Epithelial cell of esophagus (primary cell): ENCODE data around the gene TMEM135.
"Not testable (repeated sequence)": the region's sequence is repeated elsewhere in the genome, so short reads cannot be mapped to it uniquely, and the experiment has no call there.

ENCODE experiments used
- DNase-seq: peaks from one replicate; pipeline ENCODE4 v3.0.0; 2010; ENCODE audit warnings: low read depth
- H3K4me3 ChIP-seq: 2 replicates; pipeline ENCODE4 v1.5.1; 2011; ENCODE audit warnings: mild to moderate bottlenecking, low read length, control low read depth
- TF ChIP-seq, protein P1 (sequence below): IDR thresholded peaks from 2 replicates; pipeline ENCODE4 v1.5.1; 2011; ENCODE audit warnings: low read depth, mild to moderate bottlenecking, low read length, control low read depth, inconsistent platforms; ENCODE audit not compliant: insufficient read depth; ENCODE audit errors: missing control alignments

Gene TMEM135

DNA sequence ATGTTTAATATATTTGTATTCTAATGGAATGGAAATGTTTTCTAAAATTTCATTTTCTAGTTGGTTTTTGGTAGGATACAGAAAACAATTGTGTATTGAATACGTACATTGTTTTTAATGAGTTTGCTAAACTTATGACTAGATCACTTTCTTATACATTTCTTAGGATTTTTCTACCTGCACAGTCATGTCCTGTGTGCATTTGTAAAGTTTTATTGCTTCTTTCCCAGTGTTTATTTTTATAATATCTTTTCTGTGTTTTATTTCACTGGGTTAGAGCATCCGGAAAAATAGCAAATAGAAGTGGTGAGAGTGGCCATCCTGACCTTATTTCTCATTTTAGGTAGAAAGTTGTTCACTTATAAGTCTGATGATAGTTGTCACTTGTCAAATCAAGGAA is 103.6 kb downstream of the TMEM135 start:
- TF ChIP-seq, protein P1, sequence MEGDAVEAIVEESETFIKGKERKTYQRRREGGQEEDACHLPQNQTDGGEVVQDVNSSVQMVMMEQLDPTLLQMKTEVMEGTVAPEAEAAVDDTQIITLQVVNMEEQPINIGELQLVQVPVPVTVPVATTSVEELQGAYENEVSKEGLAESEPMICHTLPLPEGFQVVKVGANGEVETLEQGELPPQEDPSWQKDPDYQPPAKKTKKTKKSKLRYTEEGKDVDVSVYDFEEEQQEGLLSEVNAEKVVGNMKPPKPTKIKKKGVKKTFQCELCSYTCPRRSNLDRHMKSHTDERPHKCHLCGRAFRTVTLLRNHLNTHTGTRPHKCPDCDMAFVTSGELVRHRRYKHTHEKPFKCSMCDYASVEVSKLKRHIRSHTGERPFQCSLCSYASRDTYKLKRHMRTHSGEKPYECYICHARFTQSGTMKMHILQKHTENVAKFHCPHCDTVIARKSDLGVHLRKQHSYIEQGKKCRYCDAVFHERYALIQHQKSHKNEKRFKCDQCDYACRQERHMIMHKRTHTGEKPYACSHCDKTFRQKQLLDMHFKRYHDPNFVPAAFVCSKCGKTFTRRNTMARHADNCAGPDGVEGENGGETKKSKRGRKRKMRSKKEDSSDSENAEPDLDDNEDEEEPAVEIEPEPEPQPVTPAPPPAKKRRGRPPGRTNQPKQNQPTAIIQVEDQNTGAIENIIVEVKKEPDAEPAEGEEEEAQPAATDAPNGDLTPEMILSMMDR: no peak
- no peak for DNase-seq
- no peak overlapping the region for H3K4me3 ChIP-seq

DNA sequence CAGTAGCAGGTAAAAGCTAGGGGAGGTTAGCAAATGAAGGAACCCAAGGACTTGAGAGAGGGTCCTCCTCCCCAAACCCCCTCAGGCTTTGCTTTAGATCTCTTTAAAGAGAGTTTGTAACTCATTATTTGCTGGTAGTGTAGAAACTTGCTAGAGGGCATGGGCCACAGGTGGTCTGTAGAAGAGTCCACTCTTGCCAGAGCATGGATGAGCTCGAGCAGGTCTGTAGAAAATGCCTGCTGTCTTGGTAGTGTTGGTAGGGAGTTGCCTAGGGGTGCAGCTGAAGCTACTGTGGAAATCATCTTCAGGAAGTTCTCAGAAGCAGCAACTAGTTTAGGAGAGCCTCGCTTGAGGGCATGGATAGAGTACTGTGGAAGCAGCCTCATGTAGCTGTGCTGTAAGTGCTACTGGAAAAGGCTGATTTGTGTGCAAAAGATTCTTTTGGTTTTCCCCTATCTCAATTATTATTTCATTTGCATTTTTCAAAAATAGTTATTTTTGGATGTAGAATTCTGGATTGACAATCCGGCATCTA is 104.3 kb downstream of the TMEM135 start:
- H3K4me3 ChIP-seq: no peak overlapping the region
- TF ChIP-seq, protein P1: no peak
- DNase-seq: no peak

DNA sequence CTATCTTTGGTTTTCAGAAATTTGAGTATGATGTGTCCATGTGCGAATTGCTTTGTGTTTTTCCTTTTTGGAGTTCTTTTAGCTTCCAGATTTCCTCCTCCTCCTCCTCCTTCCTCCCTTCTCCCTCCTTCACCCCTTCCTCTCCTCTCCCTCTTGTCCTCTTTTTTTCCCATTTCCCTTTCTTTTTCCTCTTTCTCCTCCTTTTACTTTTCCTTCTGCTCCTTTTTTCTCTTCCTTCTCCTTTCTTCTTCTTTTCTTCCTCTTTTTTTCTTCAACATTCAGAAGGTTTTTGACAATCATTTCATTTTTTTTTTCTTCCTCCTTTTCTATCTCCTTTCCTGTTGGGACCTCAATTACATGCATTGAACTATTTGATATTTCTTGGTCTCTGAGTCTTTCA is 104.9 kb downstream of the TMEM135 start:
- H3K4me3 ChIP-seq: no peak overlapping the region
- DNase-seq: no peak
- TF ChIP-seq, protein P1: no peak

DNA sequence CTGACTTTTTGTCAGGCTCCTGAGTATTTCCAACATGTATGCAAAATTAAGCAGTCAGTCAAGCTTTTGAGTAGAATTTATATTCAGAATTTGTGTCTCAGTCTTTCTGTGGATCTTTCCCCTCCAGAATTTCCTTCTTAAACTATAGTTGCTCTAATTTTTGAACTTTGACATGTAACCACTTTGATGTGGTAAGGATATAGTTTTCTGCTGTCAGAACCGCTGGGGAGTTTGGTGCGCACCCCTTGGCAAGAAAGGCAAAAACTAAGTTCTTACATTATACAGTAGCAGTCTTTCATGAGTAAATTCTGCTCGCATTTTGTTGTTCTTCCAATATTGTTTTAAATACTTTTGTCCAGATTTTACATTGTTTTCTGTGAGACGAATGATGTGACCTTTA is 105.9 kb downstream of the TMEM135 start:
- TF ChIP-seq, protein P1: no peak

DNA sequence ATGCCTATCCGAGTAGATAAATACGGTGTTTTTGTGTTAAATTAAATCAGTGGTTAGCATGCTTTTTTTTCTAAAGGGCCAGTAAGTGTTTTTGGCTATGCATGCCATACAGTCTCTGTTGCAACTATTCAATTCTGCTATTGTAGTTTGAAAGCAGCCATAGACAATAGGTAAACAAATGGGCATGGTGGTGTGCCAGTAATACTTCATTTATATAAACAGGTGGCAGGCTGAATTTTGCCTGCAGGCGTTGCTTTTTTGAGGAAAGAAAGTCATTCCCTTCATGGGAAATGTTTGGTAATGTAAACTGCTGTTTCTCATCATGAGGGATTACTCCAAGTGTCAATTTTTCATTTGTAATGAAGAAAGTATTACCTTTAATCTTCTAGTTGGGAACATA is 106.5 kb downstream of the TMEM135 start:
- no peak for DNase-seq
- TF ChIP-seq, protein P1: no peak
- no peak overlapping the region for H3K4me3 ChIP-seq

More for the DNA sequence above, 105.9 kb downstream of the TMEM135 start:
- no peak overlapping the region for H3K4me3 ChIP-seq
- DNase-seq: no peak

DNA sequence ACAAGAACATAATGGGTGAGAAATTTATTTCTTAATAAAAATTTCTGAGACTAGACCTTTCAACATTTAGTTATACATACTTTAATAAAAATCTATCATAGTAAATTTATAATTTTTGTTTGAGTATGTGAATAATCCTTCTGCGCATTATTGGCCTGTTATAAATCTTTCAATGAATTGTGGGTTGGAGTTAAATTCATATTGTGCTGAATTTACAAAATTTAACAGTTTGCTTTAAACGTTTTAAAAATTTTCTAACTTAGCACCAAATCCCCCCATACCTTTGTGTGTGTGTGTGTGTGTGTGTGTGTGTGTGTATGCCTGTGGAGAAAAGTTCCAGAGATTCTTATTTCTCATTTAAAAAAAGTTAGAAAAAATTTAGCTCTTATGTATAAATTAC is 111.0 kb downstream of the TMEM135 start:
- H3K4me3 ChIP-seq: no peak overlapping the region
- DNase-seq: no peak
- TF ChIP-seq, protein P1: no peak

DNA sequence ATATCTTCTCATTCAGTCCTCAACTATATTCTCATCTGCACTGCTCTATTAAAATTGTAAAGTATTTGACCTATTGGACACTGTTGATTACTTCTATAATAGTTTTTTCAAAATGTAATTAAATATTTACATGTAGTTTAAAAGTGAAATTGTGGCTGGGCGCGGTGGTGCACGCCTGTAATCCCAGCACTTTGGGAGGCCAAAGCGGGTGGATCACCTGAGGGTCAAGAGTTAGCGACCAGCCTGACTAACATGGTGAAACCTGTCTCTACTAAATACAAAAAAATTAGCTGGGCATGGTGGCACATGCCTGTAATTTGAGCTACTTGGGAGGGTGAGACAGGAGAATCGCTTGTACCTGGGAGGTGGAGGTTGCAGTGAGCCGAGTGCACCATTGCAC is 112.0 kb downstream of the TMEM135 start:
- H3K4me3 ChIP-seq, DNase-seq: not testable (repeated sequence)
